HG02571 (cell line): Measurements from ENCODE around the gene ALKBH5.

Experiments used
- ATAC-seq: cut with Tn5 transposase; IDR thresholded peaks from one replicate; pipeline ENCODE4 v1.9.1; 2021; ENCODE audit warnings: mild to moderate bottlenecking, moderate library complexity; ENCODE audit not compliant: unreplicated experiment

ALKBH5 gene

DNA sequence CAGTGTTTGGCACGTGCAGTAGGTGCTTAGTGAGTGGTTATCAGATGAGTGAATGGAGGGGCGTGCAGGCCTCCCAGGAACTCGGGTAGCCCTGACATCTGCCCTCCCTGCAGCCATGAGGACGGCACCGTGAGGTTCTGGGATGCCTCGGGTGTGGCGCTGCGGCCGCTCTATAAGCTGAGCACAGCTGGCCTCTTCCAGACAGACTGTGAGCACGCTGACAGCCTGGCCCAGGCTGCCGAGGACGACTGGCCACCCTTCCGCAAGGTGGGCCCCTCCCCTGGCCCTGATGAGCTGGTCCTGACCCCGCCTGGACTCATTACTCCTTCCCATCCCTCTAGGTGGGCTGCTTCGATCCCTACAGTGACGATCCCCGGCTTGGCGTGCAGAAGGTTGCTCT, 52.9 kb downstream of the ALKBH5 start:
- ATAC-seq = no peak

DNA sequence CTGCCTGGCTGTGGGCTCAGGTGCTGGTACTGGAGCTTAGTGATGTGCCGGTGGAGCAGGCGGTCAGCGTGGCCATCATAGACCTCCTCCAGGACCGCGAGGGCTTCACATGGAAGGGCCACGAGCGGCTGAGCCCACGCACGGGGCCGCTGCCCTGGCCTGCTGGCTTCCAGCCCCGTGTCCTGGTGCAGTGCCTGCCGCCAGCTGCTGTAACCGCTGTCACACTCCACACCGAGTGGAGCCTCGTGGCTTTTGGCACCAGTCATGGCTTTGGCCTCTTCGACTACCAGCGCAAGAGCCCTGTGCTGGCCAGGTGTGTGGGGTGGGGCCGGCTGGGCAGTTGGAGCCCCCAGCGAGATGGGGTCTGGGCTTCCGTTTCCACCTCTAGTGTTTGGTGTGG, 53.8 kb downstream of the ALKBH5 start:
- no peak for ATAC-seq

DNA sequence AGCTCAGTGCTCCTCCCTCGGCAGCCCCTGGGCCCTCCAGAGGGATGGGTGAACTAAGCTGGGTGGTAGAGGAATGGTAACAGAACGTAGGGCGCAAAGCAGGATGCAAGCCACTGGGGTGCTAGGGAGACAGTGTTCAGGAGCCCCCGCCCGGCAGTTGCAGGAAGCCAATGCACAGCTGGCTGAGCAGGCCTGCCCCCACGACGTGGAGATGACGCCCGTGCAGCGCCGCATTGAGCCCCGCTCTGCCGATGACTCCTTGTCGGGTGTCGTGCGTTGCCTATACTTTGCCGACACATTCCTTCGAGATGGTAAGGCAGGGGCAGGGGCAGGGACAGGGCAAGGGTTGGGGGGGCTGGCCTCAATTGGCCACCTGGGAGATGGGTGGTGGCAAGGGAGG, 54.7 kb downstream of the ALKBH5 start:
- ATAC-seq = no peak

GRCh38 chr17:18240449-18240848, 56.8 kb downstream of the ALKBH5 start:
- no peak for ATAC-seq

DNA sequence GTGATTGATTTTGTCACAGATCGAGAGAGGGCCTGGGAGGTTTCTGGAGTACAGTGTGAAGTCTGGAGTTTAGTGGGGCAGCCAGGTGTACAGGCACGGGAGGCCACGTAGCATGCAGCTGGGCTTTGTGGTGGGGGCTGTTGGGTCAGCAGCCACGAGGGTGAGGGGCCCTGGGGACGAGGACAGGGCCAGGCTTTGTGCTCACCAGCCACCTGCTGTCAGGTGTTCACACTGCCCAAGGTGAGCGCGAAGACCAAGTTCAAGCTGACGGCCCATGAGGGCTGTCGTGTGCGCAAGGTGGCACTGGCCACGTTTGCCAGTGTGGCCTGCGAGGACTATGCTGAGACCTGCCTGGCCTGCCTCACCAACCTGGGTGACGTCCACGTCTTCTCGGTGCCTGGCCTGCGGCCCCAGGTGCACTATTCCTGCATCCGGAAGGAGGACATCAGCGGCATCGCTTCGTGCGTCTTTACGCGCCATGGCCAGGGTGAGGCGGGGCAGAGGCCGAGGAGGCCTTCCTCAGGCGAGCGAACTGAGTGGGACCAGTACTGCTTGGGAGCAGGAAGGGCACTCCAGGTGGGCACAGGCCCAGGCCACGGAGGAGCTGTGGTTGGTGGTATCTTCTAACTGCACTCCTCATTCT, 57.7 kb downstream of the ALKBH5 start:
- no peak for ATAC-seq

DNA sequence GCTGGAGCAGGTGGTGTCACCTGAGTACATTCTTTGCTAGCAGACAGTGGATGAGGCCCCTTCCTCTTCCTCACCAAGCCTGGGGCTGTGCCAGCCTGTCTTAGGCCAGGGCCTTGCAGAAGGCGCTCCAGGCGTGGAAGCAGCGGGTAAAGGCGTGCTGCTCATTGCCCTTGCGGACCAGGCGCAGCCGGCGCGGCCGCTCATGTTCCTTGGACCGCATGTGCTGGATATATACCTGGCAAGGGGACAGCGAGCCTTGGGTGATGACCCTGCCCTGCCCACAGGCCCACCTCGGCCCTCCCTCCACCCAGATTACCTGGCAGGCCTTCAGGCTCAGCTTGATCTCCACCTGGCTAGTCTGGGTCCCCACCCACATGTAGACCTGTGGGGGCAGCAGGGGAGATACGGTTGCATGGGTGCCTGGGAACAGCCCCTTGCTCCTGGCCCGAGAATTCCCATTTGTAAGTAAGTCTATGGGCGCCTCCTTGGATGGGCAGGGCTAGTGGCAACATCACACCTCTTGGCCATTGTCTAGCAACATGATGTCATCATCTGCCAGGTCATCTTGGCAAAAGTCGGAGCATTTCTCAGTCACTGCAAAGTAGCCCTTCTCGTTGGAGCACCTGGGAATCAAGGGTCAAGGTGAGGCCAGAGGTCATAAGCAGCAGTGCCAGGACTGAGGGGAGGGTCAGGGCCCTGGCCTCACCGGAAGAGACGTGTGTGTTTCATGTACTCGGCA, 61.6 kb downstream of the ALKBH5 start:
- no peak for ATAC-seq

DNA sequence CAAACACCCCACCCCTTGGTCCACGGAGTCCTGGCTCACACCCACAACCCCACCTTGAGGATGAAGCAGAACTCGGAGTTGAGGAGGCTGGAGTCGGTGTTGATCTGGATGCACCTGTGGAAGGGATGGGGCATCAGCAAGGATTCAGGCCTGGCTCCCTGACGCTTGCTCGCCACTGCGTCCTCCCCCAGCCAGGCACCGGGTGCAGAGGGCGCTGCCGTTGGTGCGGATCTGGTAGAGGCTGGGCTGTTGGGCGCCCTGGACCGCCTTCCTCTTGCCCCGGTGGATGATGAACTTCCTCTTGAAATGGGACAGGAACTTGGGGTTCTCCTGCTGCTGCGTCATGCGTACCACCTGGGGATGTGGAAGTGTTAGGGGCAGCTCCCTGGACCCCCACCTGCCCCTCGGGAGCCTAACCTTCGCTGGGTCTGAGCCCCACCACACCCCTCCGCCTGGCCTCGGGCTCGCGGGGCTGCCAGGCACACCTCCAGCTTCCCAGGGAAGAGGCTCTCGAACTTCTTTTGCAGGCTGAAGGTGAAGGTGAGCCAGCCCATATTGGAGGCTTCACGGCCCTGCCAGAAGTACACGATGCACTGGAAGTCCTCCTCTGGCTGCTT, 62.6 kb downstream of the ALKBH5 start:
- ATAC-seq = no peak

DNA sequence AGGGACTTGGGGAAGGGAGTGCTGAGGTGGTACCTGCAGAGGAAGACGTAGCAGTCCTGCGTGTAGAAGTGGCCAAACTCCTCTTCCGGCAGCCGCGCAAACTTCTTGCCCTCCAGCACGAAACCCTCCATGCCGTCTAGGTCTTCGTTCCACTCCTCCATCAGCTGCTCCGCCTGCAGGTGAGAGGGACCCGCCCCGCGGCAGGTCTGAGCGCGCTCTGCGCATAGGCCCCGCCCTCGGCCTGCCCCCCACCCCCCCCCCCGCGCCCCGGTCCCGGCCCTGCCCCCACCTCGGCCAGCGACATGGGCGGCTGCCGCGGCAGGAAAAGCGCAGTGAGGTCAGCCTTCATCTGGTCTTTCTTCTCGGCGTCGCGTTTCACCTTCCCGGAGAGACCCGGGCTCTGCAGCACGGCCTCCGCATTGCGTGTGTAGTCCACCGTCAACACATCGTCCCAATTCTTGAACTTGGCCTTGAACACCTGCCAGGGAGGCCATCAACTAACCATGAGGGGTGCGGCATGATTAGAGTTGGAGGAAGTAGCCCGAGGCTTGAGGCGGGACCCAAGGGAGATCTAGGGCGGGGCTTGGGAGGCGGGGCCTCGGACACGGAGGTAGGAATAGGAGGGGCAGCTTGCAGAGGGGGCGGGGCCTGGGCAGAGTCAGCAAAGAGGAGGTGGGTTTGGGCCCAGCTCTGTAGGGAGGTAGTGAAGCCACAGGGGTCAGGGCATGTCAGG, 63.4 kb downstream of the ALKBH5 start:
- ATAC-seq = no peak

GRCh38 chr17:18247613-18248001, 64.0 kb downstream of the ALKBH5 start:
- ATAC-seq = no peak

GRCh38 chr17:18248300-18248731, 64.7 kb downstream of the ALKBH5 start:
- ATAC-seq = no peak

DNA sequence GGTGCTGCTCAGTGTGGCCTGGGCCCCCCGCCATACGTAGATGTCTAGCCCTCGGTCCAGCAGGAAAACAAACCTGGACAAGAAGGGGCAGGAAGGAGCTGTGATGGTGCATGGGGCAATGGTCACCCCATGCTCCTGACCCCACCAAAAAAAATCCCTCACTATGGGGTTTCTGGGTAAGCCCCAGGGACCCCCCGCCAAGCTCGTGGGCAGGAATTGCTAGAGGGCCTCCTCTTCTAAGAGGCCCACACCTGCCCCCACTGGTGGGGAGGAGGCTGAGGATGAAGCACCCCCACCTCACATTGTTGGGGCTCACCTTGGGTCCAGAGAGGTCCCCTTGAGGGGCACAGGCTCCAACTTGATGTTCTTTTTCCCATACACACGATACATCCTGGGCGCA, 65.2 kb downstream of the ALKBH5 start:
- no peak for ATAC-seq

- no peak for ATAC-seq
Measured at GRCh38 chr17:18250259-18250658, 66.6 kb downstream of the ALKBH5 start.

DNA sequence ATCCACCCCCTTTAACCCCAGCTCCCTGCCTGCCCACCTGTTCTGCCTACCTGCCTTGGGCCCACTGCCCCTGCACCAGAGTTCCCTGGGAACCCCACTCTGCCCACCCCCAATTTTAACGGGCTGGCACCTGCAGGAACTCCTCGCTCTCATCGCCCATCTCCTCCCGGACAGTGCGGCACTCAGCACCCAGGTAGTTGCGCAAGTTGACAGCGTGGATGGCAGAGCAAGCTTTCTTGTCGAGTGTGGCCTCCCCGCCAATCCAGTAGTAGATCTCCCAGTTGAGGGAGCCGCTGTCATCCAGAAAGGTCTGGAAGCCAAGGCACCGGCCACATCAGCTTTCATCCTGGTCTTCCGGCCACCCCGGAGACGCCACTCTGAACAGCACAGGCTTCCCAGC, 67.1 kb downstream of the ALKBH5 start:
- ATAC-seq = no peak

DNA sequence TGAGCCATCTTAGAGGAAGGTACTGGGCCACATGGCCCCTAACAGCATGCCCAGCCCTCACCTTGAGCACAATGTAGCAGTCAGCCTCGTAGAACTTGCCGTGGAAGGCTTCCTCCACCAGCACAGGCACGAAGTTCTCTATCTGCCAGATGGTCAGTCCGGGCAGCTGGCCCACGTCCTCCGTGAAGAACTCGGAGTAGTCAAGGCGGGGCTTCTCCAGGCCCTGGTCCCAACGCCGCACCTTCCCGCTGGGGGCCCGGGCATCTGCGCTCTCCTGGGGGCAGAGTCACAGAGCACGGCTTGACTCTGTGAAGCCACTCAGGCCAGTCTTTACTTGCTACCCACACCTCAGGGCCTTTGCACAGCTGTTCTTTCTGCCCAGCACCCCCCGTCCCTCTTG, 67.6 kb downstream of the ALKBH5 start:
- no peak for ATAC-seq

DNA sequence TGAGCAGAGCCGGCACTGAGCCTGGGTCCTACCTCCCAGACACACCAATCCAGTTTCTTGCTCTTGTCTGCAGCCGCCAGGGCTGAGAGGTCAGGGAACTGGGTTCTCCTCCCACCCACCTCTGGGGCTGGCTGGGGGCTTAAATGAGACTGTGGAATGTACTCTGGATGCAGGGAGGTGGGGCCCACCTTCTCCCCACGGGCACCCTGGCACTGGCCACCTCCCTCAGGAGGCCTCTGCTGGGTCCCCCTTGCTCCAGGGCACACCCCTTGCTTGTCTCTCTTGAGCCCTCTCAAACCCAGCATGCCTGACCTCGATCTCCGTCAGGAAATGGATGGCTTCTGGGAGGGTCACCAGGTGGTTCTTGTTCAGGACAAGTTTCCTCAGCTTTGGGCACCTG, 68.5 kb downstream of the ALKBH5 start:
- ATAC-seq = no peak

GRCh38 chr17:18253187-18253884, 69.7 kb downstream of the ALKBH5 start:
- ATAC-seq = no peak

GRCh38 chr17:18253947-18254821, 70.6 kb downstream of the ALKBH5 start:
- no peak for ATAC-seq

- ATAC-seq = no peak
Measured at GRCh38 chr17:18254888-18255649, 71.4 kb downstream of the ALKBH5 start.

- ATAC-seq = no peak
Measured at GRCh38 chr17:18256351-18256750, 72.7 kb downstream of the ALKBH5 start.
